OCI-LY1 (cell line): ENCODE results near the gene ZNF536.

Experiments used
- H2AFZ ChIP-seq: fragments of 200-600 bp; sonication (generic), shearing (Covaris generic); 2 replicates; pipeline ENCODE4 v1.6.0; 2014; ENCODE audit warnings: antibody characterized with exemption, mild to moderate bottlenecking, low read length
- H3F3A ChIP-seq: fragments of 200-600 bp; sonication (generic), shearing (Covaris generic); 2 replicates; pipeline ENCODE4 v1.6.0; 2014; ENCODE audit warnings: mild to moderate bottlenecking, antibody characterized with exemption, low read length, moderate library complexity; ENCODE audit not compliant: insufficient read depth
- H3K27ac ChIP-seq: fragments of 200-600 bp; sonication (generic); 2 replicates; pipeline ENCODE4 v1.5.1; 2014; ENCODE audit warnings: low read length, mixed run types, mild to moderate bottlenecking, low read depth; ENCODE audit not compliant: poor library complexity, severe bottlenecking
- H3K27me3 ChIP-seq: fragments of 200-600 bp; sonication (generic); 2 replicates; pipeline ENCODE4 v1.6.0; 2014; ENCODE audit warnings: antibody characterized with exemption, mild to moderate bottlenecking, low read length, moderate library complexity; ENCODE audit not compliant: insufficient read depth
- H3K36me3 ChIP-seq: fragments of 200-600 bp; sonication (generic); 2 replicates; pipeline ENCODE4 v1.6.1; 2014; ENCODE audit warnings: mild to moderate bottlenecking, antibody characterized with exemption, low read length, moderate library complexity, mixed read lengths; ENCODE audit not compliant: insufficient read depth
- H3K4me1 ChIP-seq: fragments of 200-600 bp; sonication (generic); 2 replicates; pipeline ENCODE4 v1.5.1; 2014; ENCODE audit warnings: mild to moderate bottlenecking, low read length, moderate library complexity; ENCODE audit not compliant: insufficient read depth, severe bottlenecking
- H3K4me2 ChIP-seq: fragments of 200-600 bp; sonication (generic), shearing (Covaris generic); 2 replicates; pipeline ENCODE4 v1.6.1; 2014; ENCODE audit warnings: low read length
- H3K4me3 ChIP-seq: fragments of 200-600 bp; sonication (generic); 2 replicates; pipeline ENCODE4 v1.5.1; 2014; ENCODE audit warnings: low read length, low read depth, mild to moderate bottlenecking, mixed read lengths; ENCODE audit not compliant: poor library complexity, severe bottlenecking
- H3K79me2 ChIP-seq: fragments of 200-600 bp; shearing (Covaris generic); 2 replicates; pipeline ENCODE4 v1.6.1; 2016; ENCODE audit warnings: mixed run types, low read length, mixed read lengths; ENCODE audit not compliant: insufficient read depth
- H3K9ac ChIP-seq: fragments of 200-600 bp; sonication (generic), shearing (Covaris generic); 2 replicates; pipeline ENCODE4 v1.6.1; 2014; ENCODE audit warnings: mild to moderate bottlenecking, low read length, mixed read lengths
- H3K9me2 ChIP-seq: fragments of 200-600 bp; sonication (generic), shearing (Covaris generic); 2 replicates; pipeline ENCODE4 v1.6.1; 2014; ENCODE audit warnings: low read depth, mild to moderate bottlenecking, low read length, mixed read lengths
- H3K9me3 ChIP-seq: fragments of 200-600 bp; shearing (Covaris generic); 2 replicates; pipeline ENCODE4 v1.6.1; 2014; ENCODE audit warnings: low read length, mixed read lengths
- H4K20me1 ChIP-seq: fragments of 200-600 bp; sonication (generic), shearing (Covaris generic); 2 replicates; pipeline ENCODE4 v1.6.0; 2016; ENCODE audit warnings: mild to moderate bottlenecking, low read length; ENCODE audit not compliant: insufficient read depth
- EZH2 ChIP-seq: fragments of 200-600 bp; sonication (generic), shearing (Covaris generic); IDR thresholded peaks from 2 replicates; pipeline ENCODE4 v1.8.0; 2017; ENCODE audit warnings: borderline replicate concordance, mixed run types, mild to moderate bottlenecking, antibody characterized with exemption, low read length, moderate library complexity, mixed read lengths
- TF ChIP-seq, protein P1 (sequence below): fragments of 200-600 bp; sonication (generic), shearing (Covaris generic); IDR thresholded peaks from 2 replicates; pipeline ENCODE4 v1.5.1; 2017; ENCODE audit warnings: mild to moderate bottlenecking, antibody characterized with exemption, low read length, moderate library complexity, mixed read lengths

The ZNF536 gene

DNA sequence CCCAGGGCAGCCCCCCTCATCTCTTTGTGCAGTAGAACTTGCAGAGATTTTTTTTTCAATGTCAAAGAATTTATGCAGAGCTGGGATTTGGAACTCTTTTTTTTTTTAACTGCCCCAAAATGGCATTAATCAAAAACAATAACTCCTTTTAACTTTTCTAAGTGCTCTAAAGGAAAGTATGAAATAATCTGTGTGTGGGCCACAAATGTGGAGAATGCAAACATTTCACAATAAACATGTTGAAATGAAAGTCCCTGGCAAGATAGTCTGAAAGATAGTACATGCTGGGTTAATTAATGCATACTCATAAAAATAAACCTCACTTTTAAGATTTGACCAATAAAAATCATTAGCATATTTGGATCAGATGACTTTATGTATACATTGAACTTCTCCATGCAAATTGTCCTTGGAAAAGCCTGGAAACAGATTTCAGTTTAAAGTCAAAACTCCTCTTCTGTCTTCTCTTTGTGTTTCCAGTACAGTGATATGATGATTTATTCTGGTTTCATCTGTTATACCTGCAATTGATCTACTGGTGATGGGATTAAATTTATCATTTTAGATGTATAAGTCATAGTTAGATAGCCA lies 30.5 kb upstream of the ZNF536 start:
- no peak overlapping the region for H3K4me2 ChIP-seq
- H3K36me3 ChIP-seq, result no peaks in the 10 kb centered on the region
- H3K9me3 ChIP-seq, result no peaks in the 10 kb centered on the region
- H3K27ac ChIP-seq, result no peak overlapping the region
- H3K9me2 ChIP-seq, result no peaks in the 10 kb centered on the region
- no peak for TF ChIP-seq EZH2
- TF ChIP-seq, protein P1, sequence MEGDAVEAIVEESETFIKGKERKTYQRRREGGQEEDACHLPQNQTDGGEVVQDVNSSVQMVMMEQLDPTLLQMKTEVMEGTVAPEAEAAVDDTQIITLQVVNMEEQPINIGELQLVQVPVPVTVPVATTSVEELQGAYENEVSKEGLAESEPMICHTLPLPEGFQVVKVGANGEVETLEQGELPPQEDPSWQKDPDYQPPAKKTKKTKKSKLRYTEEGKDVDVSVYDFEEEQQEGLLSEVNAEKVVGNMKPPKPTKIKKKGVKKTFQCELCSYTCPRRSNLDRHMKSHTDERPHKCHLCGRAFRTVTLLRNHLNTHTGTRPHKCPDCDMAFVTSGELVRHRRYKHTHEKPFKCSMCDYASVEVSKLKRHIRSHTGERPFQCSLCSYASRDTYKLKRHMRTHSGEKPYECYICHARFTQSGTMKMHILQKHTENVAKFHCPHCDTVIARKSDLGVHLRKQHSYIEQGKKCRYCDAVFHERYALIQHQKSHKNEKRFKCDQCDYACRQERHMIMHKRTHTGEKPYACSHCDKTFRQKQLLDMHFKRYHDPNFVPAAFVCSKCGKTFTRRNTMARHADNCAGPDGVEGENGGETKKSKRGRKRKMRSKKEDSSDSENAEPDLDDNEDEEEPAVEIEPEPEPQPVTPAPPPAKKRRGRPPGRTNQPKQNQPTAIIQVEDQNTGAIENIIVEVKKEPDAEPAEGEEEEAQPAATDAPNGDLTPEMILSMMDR, result no peak
- no peaks in the 10 kb centered on the region for H4K20me1 ChIP-seq
- H3F3A ChIP-seq, result no peaks in the 10 kb centered on the region
- no peak overlapping the region for H2AFZ ChIP-seq
- H3K27me3 ChIP-seq, result peaks cover 9% of the 10 kb centered on the region; the same call in 1 of the 2 replicates
- H3K9ac ChIP-seq, result no peak overlapping the region
- no peak overlapping the region for H3K4me3 ChIP-seq
- no peaks in the 10 kb centered on the region for H3K79me2 ChIP-seq
- H3K4me1 ChIP-seq, result no peaks in the 10 kb centered on the region

DNA sequence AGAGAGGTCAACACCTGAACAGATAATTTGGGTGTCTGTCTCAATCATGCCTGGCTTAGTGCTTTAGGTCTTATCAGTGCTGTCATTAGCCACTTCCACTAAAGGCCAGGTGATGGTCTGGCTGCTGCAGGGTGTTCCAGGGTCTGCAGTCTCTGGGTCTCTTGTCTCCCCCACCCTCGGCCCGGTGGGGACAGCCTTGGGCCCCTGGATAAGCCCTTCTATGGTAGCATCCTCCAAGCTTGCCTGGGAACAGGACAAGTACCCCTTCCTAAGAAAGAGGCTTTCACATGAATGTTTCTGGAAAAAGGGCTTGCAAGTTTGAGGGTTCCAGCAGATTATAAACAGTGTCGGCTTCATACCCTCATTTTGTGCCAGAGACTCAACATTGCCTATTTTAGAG lies 29.3 kb upstream of the ZNF536 start:
- Histone ChIP-seq H3K4me2 (no peak overlapping the region), H3K9me2 (no peaks in the 10 kb centered on the region), H3K27me3 (peaks cover 9% of the 10 kb centered on the region; the same call in 1 of the 2 replicates), H3F3A (no peaks in the 10 kb centered on the region), H3K4me3 (no peak overlapping the region), H3K27ac (no peak overlapping the region), H3K79me2 (no peaks in the 10 kb centered on the region), H3K4me1 (no peaks in the 10 kb centered on the region), H4K20me1 (no peaks in the 10 kb centered on the region), H3K36me3 (no peaks in the 10 kb centered on the region), H3K9ac (no peak overlapping the region), H3K9me3 (no peaks in the 10 kb centered on the region), H2AFZ (no peak overlapping the region)
- TF ChIP-seq, protein P1, result no peak
- no peak for TF ChIP-seq EZH2

DNA sequence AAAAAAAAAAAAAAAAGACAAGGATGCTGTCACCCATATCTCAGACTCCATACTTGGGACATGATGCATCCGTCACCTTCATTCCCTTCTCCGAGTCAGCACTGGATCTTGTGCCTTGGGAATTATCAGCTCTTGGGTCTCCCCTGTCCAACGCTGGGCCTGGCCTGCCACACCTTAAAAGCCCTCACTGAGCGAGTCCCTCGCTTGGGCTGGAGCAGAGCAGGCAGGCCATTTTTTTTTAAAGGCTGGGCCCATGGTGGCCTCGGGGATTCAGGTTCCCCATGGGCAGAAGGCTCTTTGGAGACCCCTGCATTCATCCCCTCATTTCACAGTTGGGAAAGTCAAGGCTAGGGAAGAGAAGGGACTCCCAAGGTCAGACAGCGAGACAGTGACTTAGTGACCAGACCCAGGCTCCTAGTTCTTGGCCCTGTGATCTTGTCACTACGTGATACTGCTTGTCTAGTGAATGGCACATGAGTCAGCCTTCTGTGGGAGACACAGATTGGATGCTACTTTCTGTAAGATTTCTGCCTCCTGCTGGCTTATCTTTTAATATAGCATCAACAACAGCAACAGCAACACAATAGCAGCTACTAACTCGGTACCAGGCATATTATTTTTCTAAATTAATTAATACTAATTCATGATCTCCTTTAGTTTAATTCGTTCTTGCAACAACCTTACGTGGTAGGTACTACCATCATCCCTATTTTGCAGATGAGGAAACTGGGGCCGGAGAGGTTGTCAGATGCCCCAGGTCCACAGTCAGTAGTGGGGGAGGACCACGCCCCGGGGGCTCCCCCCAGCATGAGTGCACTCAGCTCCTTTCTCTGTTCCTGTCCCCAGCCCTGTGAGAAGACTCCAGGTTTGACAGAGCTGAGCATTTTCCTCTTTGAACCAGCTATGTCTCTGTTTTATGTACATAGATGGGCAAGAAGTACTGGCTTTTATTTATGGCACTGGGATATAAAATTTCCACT lies 27.4 kb upstream of the ZNF536 start:
- Histone ChIP-seq H3K79me2 (no peaks in the 10 kb centered on the region), H3K4me3 (no peak overlapping the region), H3K36me3 (no peaks in the 10 kb centered on the region), H4K20me1 (no peaks in the 10 kb centered on the region), H3K27me3 (peaks cover 8% of the 10 kb centered on the region; the same call in 1 of the 2 replicates), H3K4me1 (no peaks in the 10 kb centered on the region), H3K9me2 (no peaks in the 10 kb centered on the region), H3K9ac (no peak overlapping the region), H3F3A (no peaks in the 10 kb centered on the region), H3K27ac (no peak overlapping the region), H3K4me2 (no peak overlapping the region), H2AFZ (no peak overlapping the region), H3K9me3 (no peaks in the 10 kb centered on the region)
- TF ChIP-seq EZH2, result no peak
- TF ChIP-seq, protein P1, result no peak
